ENCODE results near the gene ZNF219. TPM values are rescaled to one million over a fixed set of nuclear protein-coding genes. Genes with fewer than 3 reads are reported as not detected.

The ZNF219 gene
- total RNA-seq, 1 experiment from 2014 or later, result 16.6 TPM

GRCh38 chr14:21112255-21112654 lies 13.8 kb upstream of the ZNF219 start:
- BruUV-seq (replicated peaks), result no TSS peak
- POLR2A ChIA-PET, result no interaction called here

More at GRCh38 chr14:21112255-21112654, 13.8 kb upstream of the ZNF219 start:
- H3K27me3 ChIP-seq (ENCODE audit: insufficient read depth, low read length), result no peaks in the 10 kb centered on the region
- CTCF ChIA-PET, result no interaction called here
- H3K9me2 ChIP-seq (ENCODE audit: insufficient read depth), result no peaks in the 10 kb centered on the region
- no peak overlapping the region for H3K27ac ChIP-seq (ENCODE audit: low read depth, low read length)
- H3K4me1 ChIP-seq (ENCODE audit: control insufficient read depth in 1 of 2, insufficient read depth in 2 of 2, low read length in 2 of 2), result peaks cover 12% of the 10 kb centered on the region in 2 experiments
- H3K9ac ChIP-seq (ENCODE audit: low read length), result no peak overlapping the region
- no peaks in the 10 kb centered on the region for H3K9me3 ChIP-seq (ENCODE audit: control insufficient read depth in 1 of 2, insufficient read depth in 1 of 2, low read depth in 1 of 2, low read length in 2 of 2)
- H3K4me3 ChIP-seq (replicated peaks in 1 of 2; ENCODE audit: low read depth in 1 of 2, low read length in 2 of 2), result no peak overlapping the region
- RAD21 ChIA-PET (ENCODE audit: low non-redundant PET in 1 of 2, low total read pairs in 2 of 2, uncharacterized antibody in 2 of 2, unreplicated experiment in 2 of 2), result no interaction called here
- TF ChIP-seq ZNF274 (IDR thresholded peaks at IDR 0.05; ENCODE audit: low read depth, low read length) (no peak), YY1 (IDR thresholded peaks at IDR 0.05; ENCODE audit: extremely low read depth, insufficient replicate concordance, low read depth, low read length) (no peak), POLR2A (IDR thresholded peaks at IDR 0.05; ENCODE audit: borderline replicate concordance, extremely low read depth, insufficient read depth, insufficient read length) (no peak), POLR2AphosphoS5 (IDR thresholded peaks at IDR 0.05; ENCODE audit: low read depth, low read length) (no peak), CTCF (IDR thresholded peaks at IDR 0.05 in 2 of 3, conservative IDR thresholded peaks at IDR 0.05 in 1 of 3; ENCODE audit: borderline replicate concordance in 1 of 3, insufficient read depth in 1 of 3, low read depth in 2 of 3, low read length in 2 of 3) (no peak)
- TF ChIP-seq, protein P1, sequence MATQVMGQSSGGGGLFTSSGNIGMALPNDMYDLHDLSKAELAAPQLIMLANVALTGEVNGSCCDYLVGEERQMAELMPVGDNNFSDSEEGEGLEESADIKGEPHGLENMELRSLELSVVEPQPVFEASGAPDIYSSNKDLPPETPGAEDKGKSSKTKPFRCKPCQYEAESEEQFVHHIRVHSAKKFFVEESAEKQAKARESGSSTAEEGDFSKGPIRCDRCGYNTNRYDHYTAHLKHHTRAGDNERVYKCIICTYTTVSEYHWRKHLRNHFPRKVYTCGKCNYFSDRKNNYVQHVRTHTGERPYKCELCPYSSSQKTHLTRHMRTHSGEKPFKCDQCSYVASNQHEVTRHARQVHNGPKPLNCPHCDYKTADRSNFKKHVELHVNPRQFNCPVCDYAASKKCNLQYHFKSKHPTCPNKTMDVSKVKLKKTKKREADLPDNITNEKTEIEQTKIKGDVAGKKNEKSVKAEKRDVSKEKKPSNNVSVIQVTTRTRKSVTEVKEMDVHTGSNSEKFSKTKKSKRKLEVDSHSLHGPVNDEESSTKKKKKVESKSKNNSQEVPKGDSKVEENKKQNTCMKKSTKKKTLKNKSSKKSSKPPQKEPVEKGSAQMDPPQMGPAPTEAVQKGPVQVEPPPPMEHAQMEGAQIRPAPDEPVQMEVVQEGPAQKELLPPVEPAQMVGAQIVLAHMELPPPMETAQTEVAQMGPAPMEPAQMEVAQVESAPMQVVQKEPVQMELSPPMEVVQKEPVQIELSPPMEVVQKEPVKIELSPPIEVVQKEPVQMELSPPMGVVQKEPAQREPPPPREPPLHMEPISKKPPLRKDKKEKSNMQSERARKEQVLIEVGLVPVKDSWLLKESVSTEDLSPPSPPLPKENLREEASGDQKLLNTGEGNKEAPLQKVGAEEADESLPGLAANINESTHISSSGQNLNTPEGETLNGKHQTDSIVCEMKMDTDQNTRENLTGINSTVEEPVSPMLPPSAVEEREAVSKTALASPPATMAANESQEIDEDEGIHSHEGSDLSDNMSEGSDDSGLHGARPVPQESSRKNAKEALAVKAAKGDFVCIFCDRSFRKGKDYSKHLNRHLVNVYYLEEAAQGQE (IDR thresholded peaks at IDR 0.05; ENCODE audit: low read depth), result no peak
- H2AFZ ChIP-seq (ENCODE audit: low read depth, low read length, poor library complexity, severe bottlenecking), result no peak overlapping the region
- H3K36me3 ChIP-seq (ENCODE audit: control insufficient read depth in 1 of 2, insufficient read depth in 2 of 2, low read length in 2 of 2), result no peaks in the 10 kb centered on the region
- H4K20me1 ChIP-seq (ENCODE audit: insufficient read depth), result no peaks in the 10 kb centered on the region
- no peaks in the 10 kb centered on the region for H3K79me2 ChIP-seq (ENCODE audit: insufficient read depth, low read length)
- intact Hi-C loops (cut with micrococcal nuclease), result no loop called here
- ATAC-seq (no peak), DNase-seq (ENCODE audit: low read depth, low spot score) (no peak)
- no peak overlapping the region for H3K4me2 ChIP-seq (ENCODE audit: low read length)

All from HCT116 (cell line).